Osteocyte (in vitro differentiated cells): ENCODE data around the gene PDE6C. TPM values are rescaled to one million over a fixed set of nuclear protein-coding genes. Genes with fewer than 3 reads are reported as not detected.

Experiments
- DNase-seq: peaks from one replicate; pipeline ENCODE4 v3.0.0; 2021; ENCODE audit warnings: mixed read lengths; ENCODE audit not compliant: unreplicated experiment; ENCODE audit errors: extremely low spot score
- H3K27ac Mint-ChIP-seq: one replicate; pipeline ENCODE4 v1.8.0; 2021; ENCODE audit warnings: mild to moderate bottlenecking, mixed read lengths; ENCODE audit not compliant: unreplicated experiment
- H3K27me3 Mint-ChIP-seq: one replicate; pipeline ENCODE4 v1.8.0; 2021; ENCODE audit warnings: mixed read lengths; ENCODE audit not compliant: unreplicated experiment
- H3K36me3 Mint-ChIP-seq: one replicate; pipeline ENCODE4 v1.8.0; 2021; ENCODE audit warnings: mixed read lengths; ENCODE audit not compliant: unreplicated experiment
- H3K4me1 Mint-ChIP-seq: one replicate; pipeline ENCODE4 v1.8.0; 2021; ENCODE audit warnings: mixed read lengths; ENCODE audit not compliant: unreplicated experiment
- H3K4me3 Mint-ChIP-seq: one replicate; pipeline ENCODE4 v1.8.0; 2021; ENCODE audit warnings: mild to moderate bottlenecking, moderate library complexity, mixed read lengths; ENCODE audit not compliant: unreplicated experiment
- H3K9me3 Mint-ChIP-seq: one replicate; pipeline ENCODE4 v1.8.0; 2021; ENCODE audit warnings: mixed read lengths; ENCODE audit not compliant: unreplicated experiment
- CTCF ChIP-seq: fragments of 200-600 bp; sonication (generic); IDR thresholded peaks from 2 replicates; pipeline ENCODE4 v1.5.0; 2021; ENCODE audit warnings: antibody characterized with exemption, mild to moderate bottlenecking, moderate library complexity
- total RNA-seq: library from RNA; stranded (reverse); gene quantifications from 2 replicates; pipeline ENCODE4 v1.2.1, GENCODE V29; 2021

PDE6C gene
- total RNA-seq, 1 donor from 2014 or later: not detected

- TF ChIP-seq CTCF: no peak
- no peak for DNase-seq
- no peaks in the 10 kb centered on the region for H3K9me3 Mint-ChIP-seq
- H3K27ac Mint-ChIP-seq: no peak overlapping the region
- H3K4me3 Mint-ChIP-seq: no peak overlapping the region
- H3K4me1 Mint-ChIP-seq: peaks cover 8% of the 10 kb centered on the region
- peaks cover 22% of the 10 kb centered on the region for H3K27me3 Mint-ChIP-seq
- H3K36me3 Mint-ChIP-seq: no peaks in the 10 kb centered on the region
Measured at GRCh38 chr10:93577565-93577964, 34.8 kb upstream of the PDE6C start.

- H3K36me3 Mint-ChIP-seq: no peaks in the 10 kb centered on the region
- H3K27me3 Mint-ChIP-seq: peaks cover 10% of the 10 kb centered on the region
- no peak overlapping the region for H3K27ac Mint-ChIP-seq
- no peak for TF ChIP-seq CTCF
- peaks cover 8% of the 10 kb centered on the region for H3K4me1 Mint-ChIP-seq
- no peak overlapping the region for H3K4me3 Mint-ChIP-seq
- no peak for DNase-seq
- H3K9me3 Mint-ChIP-seq: no peaks in the 10 kb centered on the region
Measured at GRCh38 chr10:93579089-93579488, 33.2 kb upstream of the PDE6C start.

- Mint-ChIP-seq H3K36me3 (no peaks in the 10 kb centered on the region), H3K27me3 (peaks cover 6% of the 10 kb centered on the region), H3K4me3 (no peak overlapping the region), H3K4me1 (peaks cover 8% of the 10 kb centered on the region), H3K27ac (no peak overlapping the region), H3K9me3 (no peaks in the 10 kb centered on the region)
- DNase-seq: no peak
- TF ChIP-seq CTCF: no peak
Measured at GRCh38 chr10:93579985-93580711, 32.2 kb upstream of the PDE6C start.

- H3K27ac Mint-ChIP-seq: no peak overlapping the region
- peaks cover 8% of the 10 kb centered on the region for H3K4me1 Mint-ChIP-seq
- H3K9me3 Mint-ChIP-seq: no peaks in the 10 kb centered on the region
- H3K27me3 Mint-ChIP-seq: peaks cover 6% of the 10 kb centered on the region
- no peak for DNase-seq
- H3K36me3 Mint-ChIP-seq: no peaks in the 10 kb centered on the region
- H3K4me3 Mint-ChIP-seq: no peak overlapping the region
- TF ChIP-seq CTCF: no peak
Measured at GRCh38 chr10:93580828-93581227, 31.5 kb upstream of the PDE6C start.

GRCh38 chr10:93584445-93584844 lies 27.9 kb upstream of the PDE6C start:
- H3K9me3 Mint-ChIP-seq: no peaks in the 10 kb centered on the region
- peaks cover 15% of the 10 kb centered on the region for H3K27me3 Mint-ChIP-seq
- H3K27ac Mint-ChIP-seq: no peak overlapping the region
- no peak for DNase-seq
- peaks cover 8% of the 10 kb centered on the region for H3K4me1 Mint-ChIP-seq
- no peaks in the 10 kb centered on the region for H3K36me3 Mint-ChIP-seq
- H3K4me3 Mint-ChIP-seq: no peak overlapping the region
- TF ChIP-seq CTCF: no peak
